HG03520 (cell line): ENCODE results near the gene FGB.
A peak's percentile ranks its signal among the peaks of the same experiment; 100 is the strongest.

Experiments used
- ATAC-seq: cut with Tn5 transposase; IDR thresholded peaks from one replicate; pipeline ENCODE4 v1.9.1; 2021; ENCODE audit warnings: mild to moderate bottlenecking, moderate library complexity; ENCODE audit not compliant: unreplicated experiment

Gene FGB

DNA sequence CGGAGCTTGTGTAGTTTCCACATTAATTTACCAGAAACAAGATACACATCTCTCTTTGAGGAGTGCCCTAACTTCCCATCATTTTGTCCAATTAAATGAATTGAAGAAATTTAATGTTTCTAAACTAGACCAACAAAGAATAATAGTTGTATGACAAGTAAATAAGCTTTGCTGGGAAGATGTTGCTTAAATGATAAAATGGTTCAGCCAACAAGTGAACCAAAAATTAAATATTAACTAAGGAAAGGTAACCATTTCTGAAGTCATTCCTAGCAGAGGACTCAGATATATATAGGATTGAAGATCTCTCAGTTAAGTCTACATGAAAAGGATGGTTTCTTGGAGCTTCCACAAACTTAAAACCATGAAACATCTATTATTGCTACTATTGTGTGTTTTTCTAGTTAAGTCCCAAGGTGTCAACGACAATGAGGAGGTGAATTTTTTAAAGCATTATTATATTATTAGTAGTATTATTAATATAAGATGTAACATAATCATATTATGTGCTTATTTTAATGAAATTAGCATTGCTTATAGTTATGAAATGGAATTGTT is at the start of gene FGB:
TSS of gene FGB (plus strand) at position 315 of the 558 bp plus-strand sequence. CDS start at position 323, 8 bp downstream.
- ATAC-seq: no peak

DNA sequence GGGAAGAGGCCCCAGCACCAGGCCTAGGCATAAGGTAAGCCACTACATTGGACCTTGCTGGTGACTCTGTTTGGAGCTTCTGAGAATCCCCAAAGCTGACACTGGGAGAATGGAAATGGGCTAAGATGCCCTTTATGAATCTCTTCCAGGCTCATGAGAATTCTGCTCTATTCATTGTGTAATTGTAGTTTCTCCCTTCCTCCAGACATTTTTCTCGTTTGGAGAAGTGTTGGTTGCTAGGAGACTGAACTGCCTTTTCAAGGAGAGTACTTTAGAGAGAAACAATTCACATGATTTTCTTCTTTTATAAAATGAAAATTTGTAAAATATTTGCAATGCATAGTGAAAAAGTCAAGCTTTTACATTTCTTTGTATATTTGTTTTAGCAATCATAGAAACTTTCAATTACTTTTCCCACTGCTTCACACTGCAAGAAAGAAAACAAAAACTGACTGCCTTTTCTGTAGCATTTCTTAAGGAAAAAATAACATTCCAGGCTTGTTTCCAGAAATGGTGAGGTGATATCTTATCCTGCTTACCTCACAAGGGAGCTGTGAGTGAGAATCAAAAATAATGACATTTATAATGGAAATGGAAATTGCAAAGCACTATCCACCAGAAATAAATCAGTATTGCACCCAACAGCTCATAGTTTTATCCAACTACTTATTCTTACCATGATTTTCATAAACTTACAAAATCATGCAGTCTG is 46.3 kb upstream of the FGB start:
- ATAC-seq: no peak

DNA sequence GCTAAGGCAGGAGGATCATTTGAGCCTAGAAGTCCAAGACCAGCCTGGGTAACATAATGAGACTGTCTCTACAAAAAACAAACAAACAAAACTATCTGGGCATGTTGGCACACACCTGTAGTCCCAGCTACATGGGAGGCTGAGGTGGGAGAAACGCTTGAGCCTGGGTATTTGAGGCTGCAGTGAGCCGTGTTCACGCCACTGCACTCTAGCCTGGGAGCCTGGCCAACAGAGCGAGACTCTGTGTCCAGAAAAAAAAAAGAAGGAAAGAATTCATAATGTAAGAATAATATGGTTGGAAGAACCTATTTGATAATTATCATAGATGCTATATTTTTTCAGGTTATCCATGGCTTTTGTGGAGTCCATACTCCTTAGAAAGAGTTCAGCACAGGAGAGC is 45.2 kb upstream of the FGB start:
- ATAC-seq: no peak

DNA sequence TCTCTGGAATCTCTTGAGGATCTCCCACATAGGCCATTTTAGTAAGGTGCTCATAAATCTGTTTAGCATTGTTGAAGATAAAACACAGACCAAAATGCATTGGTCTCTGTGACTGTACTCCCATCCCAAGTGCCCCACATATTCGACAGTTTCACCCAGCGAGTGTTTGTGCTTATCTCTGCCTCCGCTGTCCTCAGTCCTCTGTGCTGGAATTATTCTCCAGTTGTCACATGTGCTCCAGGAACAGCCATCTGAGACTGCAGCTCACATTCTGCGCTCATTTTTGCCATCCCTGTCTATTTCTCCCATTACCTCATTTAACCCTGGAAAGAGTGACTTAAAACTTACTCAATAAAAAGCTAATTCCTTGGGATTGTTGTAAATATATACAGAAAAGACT is 43.6 kb upstream of the FGB start:
- ATAC-seq: no peak

DNA sequence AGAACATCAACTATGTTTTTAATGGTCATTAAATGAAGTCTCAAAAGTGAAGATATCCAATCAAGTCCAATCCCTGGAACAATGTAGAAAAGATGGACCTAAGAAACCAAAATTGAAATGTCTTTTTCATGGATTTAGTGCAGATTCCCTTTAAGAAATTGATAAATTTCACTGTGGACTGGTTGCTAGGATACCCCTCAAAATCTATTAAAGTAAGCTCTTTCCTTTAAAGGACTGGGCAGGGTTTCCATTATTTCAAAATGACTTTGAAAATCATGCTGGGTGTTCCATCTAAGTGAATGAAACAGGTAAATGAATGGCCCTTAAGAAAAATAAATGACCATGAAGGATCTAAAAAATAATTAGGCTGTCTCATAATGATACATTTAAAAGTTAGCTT is 41.2 kb upstream of the FGB start:
- ATAC-seq: no peak

DNA sequence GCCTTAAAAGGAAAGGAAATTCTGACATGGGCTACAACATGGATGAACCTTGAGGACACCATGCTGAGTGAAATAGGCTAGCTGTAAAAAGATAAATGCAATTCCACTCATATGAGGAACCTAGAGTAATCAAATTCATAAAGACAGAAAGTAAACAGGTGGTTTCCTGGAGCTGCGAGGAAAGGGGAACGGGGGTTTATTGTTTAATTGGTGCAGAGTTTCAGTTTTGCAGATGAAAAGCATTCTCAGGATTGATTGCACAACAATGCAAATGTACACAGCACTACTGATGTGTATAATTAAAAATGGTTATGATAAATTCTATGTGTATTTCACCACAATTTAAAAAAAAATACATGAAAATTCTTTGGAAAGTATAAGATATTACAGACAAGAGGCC is 36.7 kb upstream of the FGB start:
- ATAC-seq: no peak

DNA sequence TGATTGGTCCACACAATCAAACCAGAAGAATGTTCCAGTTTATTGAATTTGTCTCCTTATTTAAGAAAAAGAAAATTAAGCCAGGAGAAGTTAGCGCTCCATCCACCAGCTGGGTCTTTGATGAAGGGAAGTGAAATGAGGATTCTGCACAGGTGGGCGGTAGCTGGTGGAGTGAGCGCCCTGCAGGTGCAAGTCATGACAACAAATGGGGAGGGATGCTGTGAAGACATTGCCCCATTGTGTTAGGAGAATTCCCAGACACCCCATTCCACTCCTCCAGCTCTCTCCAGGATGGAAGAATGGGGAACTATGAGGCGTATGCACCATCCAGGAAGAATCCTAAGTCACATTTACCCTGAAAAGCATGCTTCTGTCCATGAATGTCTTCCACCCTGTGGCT is 35.5 kb upstream of the FGB start:
- no peak for ATAC-seq

DNA sequence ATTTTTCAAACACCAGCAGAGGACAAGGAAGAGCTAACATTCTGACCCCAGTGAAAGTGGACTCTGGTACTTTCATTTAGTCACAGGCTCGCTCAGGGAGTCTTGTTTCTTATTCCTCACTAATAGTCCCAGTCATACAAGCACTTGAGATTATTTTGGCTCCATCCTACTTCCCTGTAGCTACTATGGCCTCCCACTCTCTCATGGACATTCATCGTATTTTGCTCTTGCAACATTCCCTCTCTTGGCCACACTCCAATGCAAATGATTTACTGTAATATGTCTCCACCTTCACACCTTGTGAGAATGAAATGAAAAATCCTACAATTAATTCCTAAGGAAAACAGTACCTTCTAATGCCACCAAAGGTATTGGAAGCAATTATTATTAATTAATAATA is 33.9 kb upstream of the FGB start:
- no peak for ATAC-seq

DNA sequence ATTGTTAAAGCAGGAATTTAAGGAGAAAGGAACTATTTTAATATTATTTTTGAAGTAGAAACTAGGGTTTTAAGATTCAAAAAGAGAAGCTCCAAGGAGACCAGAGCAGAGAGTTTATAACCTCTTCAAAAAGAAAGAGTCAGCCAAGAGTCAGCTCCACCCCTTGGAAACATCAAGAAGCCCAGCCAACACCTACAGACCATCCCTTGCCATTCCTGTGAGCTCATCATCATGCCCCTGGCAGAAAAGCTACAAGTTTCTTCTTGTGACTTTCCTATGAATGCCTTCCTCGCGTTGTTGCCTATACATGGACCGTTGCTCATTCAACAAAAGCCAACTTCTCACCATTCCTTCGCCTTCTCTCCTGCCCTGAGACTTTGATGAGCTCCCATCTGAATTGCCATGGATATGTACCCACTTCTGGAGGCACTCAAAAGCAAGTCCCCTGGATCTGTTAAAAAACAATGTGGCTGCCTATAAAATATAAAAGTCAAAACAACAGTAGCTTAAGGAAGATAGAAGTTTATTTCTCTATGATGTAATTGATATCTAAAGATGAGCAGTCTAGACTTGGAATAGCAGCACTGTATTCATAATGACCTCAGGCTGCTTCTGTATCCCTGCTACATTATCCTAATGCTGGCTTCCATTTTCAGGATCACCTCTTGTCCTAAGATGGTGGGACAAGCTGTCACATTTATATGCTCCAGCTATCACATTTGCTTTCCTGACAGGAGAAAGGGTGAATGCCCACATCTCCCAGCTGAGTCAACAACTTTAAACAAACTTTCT is 32.9 kb upstream of the FGB start:
- ATAC-seq: no peak

DNA sequence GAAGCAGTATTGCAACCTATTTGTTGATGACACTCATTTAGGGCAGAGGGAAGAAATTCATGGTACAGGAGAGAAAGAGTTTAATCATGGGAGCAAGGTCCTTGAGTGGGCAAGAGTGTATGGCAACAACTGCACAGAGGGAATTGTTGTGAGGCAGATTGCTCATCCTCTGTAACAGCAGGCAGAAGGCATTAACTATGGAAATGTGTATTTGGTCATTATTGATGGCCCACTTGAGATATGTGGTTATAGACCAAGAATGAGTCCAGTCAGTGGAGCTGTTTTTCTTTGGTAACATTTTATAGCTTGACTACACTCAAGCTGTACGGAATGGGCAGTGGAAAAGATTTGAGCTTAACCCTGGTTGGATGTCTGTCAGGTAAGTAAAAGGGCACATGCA is 28.5 kb upstream of the FGB start:
- no peak for ATAC-seq

DNA sequence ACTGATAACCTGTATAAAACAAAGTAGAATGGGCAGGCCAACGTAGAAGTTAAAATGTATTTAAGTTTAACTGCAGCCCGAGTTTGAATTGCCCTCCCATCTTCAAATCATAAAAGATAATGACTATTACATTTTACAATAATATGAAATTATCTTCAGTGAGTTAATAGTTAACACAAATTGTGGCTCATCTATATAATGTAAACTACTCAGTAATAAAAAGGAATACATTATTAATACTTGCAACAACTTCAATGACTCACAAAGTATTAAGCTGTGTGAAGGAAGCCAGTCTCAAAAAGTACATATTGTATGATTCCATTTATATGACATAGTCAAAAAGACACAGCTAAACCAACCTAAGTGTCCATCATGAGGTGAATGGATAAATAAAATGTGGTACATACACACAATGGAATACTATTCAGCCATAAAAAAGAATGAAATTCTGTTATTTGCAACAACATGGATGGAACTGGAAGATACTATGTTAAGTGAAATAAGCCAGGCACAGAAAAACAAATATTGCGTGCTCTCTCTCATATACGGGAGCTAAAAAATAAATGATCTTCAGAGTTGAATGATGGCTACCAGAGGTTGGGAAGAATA is 20.4 kb upstream of the FGB start:
- no peak for ATAC-seq

DNA sequence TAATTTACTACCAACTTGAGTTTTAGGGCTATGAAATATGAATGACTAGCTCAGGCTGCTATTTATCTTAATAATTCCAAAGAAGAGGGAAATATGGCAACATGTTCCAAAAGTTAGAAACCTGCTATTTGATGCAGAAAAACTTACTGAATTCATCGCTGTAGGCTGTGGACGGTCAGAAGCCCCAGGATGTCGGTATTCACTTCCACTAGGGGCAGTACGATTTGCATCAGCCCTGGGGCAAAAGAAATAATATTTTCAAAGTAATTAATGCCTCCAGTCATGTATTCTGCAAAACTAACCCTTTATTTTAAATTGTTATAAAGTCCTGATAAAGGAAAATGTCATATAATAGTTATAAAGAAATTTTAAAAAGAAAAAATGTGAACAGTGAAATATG is 17.1 kb upstream of the FGB start:
- no peak for ATAC-seq

DNA sequence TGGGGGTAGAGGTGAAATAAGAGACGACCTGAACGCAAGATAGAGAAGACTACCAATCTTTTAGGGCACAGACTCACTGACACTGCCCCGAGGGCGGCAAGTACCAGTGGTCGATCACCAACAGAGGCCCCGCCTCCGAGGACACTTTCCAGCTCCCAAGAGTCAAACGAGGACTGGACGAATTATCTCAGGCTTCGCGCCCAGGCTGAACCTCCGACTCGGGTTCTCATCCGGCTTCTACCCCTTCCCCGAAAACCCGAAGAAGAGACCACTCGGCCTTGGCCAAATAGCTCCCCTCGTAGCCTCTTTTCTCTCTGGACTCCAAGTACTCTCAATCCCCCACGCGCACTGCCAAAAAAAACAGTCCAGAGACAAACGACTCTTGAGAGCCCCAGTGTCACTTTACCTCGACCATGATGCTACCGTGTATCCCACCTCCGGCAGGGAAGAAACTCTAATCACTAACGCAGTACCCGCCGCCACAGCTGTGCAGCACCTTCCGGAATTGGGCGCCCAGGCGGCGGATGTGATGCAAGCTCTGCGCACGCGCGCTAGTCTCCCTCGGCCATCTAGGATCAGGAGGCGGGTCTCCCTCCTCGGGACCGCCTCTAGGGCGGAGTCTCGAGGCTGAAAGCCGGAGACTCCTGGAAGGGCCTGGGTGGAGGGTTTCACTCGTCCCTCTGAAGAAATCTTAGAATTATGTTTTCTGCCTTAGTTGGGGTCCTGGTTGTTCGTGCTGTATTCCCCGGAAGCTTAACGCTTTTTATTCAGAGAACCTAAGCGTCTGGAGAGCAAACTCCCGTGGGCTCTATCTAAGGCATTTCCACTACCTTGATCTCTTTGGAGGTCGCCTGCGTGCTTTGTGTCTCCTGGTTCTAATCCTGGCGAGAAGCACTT is 12.7 kb upstream of the FGB start, which contains the start of gene PLRG1:
TSS of gene PLRG1 (minus strand) at position 507 of the 897 bp plus-strand sequence. CDS start at position 415, 92 bp downstream.
- peak; percentile 99 for ATAC-seq

DNA sequence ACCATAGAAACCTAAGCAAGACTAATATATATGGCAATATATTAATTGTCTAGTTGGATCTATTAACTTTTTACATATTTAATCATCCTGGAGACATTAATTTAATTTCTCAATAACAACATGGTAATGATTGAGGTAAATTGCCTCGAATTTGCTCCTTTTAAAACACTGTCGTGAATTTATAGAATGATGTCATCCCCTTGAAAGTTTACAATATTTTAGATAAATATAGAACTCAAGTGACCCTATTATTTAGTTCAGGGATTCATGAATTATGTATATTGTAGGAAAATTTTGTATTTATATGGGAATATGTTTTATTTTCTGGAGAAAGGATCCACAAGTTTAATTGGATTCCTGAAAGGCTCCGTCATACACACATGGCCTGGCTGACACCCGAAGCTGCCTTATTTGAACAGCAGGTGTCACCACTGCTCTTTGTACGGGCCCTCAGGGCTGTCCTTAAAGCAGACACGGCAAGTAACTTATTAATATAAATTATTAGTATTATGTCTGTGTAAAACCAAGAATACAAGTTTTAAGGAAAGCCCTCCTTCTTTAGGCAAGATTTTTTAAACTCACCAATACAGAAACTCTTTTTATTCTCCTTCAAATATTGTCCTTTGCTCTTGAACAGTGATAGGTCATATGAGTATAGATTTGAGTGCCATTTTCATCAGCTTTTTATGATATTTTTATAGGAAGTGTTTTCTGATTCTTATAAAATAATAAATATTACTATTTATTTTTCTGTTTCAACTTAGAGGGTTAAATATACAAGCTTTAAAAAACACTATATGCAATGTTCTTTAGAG is 10.7 kb upstream of the FGB start:
- ATAC-seq: peak; percentile 42

DNA sequence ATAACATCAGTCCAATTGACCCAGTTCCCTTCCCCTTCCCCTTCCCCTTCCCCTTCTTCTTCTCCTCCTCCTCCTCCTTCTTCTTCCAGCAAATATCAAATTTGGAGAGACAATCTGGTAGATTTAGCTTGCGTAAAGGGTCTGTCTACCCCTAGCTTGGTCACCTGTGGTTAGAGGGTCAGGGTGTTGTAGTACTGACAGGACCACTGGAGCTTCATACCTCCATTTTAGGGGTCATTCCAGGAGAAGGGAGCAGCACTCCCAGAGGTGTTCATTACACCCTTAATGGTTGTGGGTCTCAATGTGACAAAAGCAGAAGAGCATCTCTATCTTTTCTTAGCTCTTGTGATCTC is 3.7 kb upstream of the FGB start:
- no peak for ATAC-seq

DNA sequence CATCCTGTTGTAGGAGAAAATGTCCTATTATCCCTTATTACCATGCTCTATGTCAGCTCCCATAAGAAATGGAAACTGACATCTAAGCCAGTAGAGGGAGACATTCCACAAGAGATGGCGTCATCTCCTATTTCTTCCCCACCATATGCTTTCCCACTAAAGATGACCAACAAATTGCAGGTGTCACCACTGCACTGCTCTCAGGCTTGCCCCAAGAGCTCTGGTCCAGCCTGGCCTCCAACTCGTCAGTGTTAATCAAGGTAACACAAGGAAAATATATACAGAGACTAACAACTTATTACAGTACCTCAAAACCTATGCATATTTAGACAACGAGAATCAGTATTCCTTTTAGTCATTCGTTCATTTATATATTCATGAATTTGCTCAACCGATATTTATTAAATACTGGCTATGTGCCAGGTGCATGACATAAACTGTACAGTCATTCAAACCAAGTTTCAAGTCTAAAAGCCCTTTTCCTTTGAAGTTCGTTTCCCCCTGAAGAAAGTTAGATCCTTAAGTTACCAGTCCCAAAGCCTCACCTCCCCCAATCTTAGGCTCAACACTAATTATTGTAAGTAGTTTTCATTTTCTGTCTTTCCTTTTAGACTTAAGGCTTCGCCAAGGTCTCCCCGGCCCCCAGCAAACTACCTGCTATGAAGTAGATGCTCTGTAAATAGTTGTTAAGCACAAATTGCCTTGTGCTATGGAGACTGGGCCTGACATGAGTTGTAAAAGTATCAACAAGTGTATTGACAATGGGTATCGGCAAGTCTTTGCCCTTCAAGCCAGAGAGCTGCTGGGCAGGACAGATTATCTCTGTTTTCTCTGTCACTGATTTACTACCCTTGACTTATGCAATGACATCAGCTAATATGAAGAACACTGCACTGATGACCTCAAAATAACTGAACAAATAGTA is 3.1 kb upstream of the FGB start:
- peak; percentile 62 for ATAC-seq

DNA sequence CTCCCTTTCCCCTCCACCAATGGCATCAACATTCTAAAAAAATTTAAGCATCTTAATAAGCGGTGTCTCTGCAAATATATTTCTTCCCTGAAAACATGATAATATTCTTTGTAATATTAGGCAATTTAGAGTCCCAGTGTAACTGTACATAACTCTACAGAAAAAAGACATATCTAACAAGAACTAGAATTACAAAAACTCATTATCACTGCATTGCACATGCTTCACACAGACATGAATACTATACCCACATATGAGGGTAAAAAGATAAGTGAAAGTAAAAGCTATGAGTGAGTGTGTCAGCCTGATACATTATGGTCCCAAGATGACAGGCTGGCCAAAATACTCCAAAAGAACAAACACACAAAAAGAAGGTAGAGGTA is 2.4 kb upstream of the FGB start:
- no peak for ATAC-seq

DNA sequence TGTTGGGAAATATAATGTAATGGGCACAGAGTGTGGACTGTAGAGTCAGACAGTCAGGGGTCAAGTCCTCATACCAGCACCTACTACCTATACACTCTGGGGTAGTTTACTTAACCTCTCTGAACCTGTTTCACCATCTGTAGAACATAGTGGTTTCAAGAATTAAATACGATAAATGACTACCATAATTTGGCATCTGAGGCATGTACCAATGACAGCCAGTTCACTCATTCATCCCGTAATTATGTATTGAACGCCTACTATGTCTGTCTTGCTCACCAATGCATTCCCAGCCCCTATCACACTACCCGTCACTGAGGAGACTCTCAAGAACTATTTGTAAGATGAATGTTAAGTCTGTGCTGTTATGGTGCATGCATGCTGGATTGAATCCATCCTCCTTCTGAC is 2.0 kb upstream of the FGB start:
- no peak for ATAC-seq

DNA sequence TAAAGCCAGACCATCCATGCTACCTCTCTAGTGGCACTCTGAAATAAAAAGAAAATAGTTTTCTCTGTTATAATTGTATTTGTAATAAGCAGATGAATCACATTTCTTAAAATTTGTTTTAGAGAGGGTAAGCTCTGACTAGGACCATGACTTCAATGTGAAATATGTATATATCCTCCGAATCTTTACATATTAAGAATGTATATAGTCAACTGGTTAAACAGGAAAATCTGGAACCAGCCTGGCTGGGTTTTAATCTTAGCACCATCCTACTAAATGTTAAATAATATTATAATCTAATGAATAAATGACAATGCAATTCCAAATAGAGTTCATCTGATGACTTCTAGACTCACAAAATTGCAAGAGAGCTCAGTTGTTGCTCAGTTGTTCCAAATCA is 1.5 kb downstream of the FGB start:
- no peak for ATAC-seq
